Erythroblast (primary cell): Measurements from ENCODE around the gene TBX18.

Experiments used
- GATA1 ChIP-seq: IDR thresholded peaks from 2 replicates; pipeline ENCODE4 v1.6.1; 2011; ENCODE audit warnings: low read depth, mild to moderate bottlenecking, control low read depth, low read length, moderate library complexity
- POLR2A ChIP-seq: IDR thresholded peaks from 2 replicates; pipeline ENCODE4 v1.6.1; 2011; ENCODE audit warnings: mild to moderate bottlenecking, low read length

- TF ChIP-seq POLR2A: no peak
- TF ChIP-seq GATA1: no peak
Measured at GRCh38 chr6:84773431-84774156, 9.2 kb upstream of the TBX18 start.
